H1 (cell line): Measurements from ENCODE around the gene SMLR1. TPM values are rescaled to one million over a fixed set of nuclear protein-coding genes. Genes with fewer than 3 reads are reported as not detected.

Source experiments
- CTCF ChIA-PET: fragments of 300-600 bp; sonication (Branson Sonifier 250); formaldehyde crosslinking; loops from one replicate; lab custom pipeline; 2021; ENCODE audit not compliant: partially characterized antibody; lab: Charles Lee
- POLR2A ChIA-PET: fragments of 300-600 bp; sonication (Branson Sonifier 250); formaldehyde crosslinking; loops from one replicate; lab custom pipeline; 2021; ENCODE audit warnings: inconsistent platforms; ENCODE audit not compliant: partially characterized antibody; lab: Charles Lee
- DNase-seq, 2 experiments: peaks; one replicate each; pipeline versions ENCODE4 v3.0.0 to v3.0.0-alpha.2; 2010 to 2022; ENCODE audit warnings: low spot score in 2 of 2, low read depth in 1 of 2, mixed read lengths in 1 of 2
- FAIRE-seq: peaks from 2 replicates; lab custom pipeline; 2011; peaks lifted over from hg19 to GRCh38; lab: Jason Lieb, UNC
- H2AFZ ChIP-seq: 2 replicates; pipeline ENCODE4 v1.8.1; 2012; ENCODE audit warnings: low read length, inconsistent platforms
- H2AK5ac ChIP-seq: 2 replicates; pipeline ENCODE4 v1.6.1; 2013; ENCODE audit warnings: low read depth, low read length
- H2BK120ac ChIP-seq: replicated peaks from 2 replicates; pipeline ENCODE3; 2013; ENCODE audit warnings: low read depth, low read length, inconsistent platforms
- H2BK12ac ChIP-seq: 2 replicates; pipeline ENCODE4 v1.6.1; 2013; ENCODE audit warnings: low read depth, low read length
- H2BK15ac ChIP-seq: 2 replicates; pipeline ENCODE4 v1.6.1; 2013; ENCODE audit warnings: low read length
- H2BK20ac ChIP-seq: 2 replicates; pipeline ENCODE4 v1.6.1; 2013; ENCODE audit warnings: low read length
- H2BK5ac ChIP-seq: 2 replicates; pipeline ENCODE4 v1.6.1; 2013; ENCODE audit warnings: low read depth, low read length
- H3K14ac ChIP-seq: 2 replicates; pipeline ENCODE4 v1.6.1; 2013; ENCODE audit warnings: inconsistent platforms; ENCODE audit not compliant: insufficient read length
- H3K18ac ChIP-seq: 2 replicates; pipeline ENCODE4 v1.6.1; 2013; ENCODE audit warnings: low read length; ENCODE audit errors: extremely low read depth
- H3K23ac ChIP-seq: 2 replicates; pipeline ENCODE4 v1.6.1; 2013; ENCODE audit warnings: inconsistent platforms; ENCODE audit not compliant: insufficient read length
- H3K23me2 ChIP-seq: 2 replicates; pipeline ENCODE4 v1.6.1; 2013; ENCODE audit warnings: low read depth, low read length
- H3K27ac ChIP-seq: 2 replicates; pipeline ENCODE4 v1.6.1; 2011; ENCODE audit warnings: low read depth, low read length, inconsistent platforms
- H3K27me3 ChIP-seq, 4 experiments: replicated peaks in 1 of 4; 1 replicate in 1 of 4; 2 replicates in 3 of 4; pipeline versions ENCODE4 v1.6.1 to v1.8.1; 2011 to 2013; ENCODE audit warnings: low read length in 3 of 4, mild to moderate bottlenecking in 3 of 4, inconsistent platforms in 2 of 4, mixed read lengths in 2 of 4, moderate library complexity in 1 of 4; ENCODE audit not compliant: control insufficient read depth in 3 of 4, insufficient read depth in 3 of 4; ENCODE audit errors: extremely low read depth in 1 of 4
- H3K36me3 ChIP-seq, 4 experiments: 2 replicates each; pipeline versions ENCODE4 v1.6.1 to v1.8.1; 2011 to 2013; ENCODE audit warnings: mild to moderate bottlenecking in 4 of 4, low read length in 3 of 4, moderate library complexity in 2 of 4, control low read depth in 1 of 4, inconsistent platforms in 1 of 4; ENCODE audit not compliant: insufficient read depth in 4 of 4, control insufficient read depth in 2 of 4
- H3K4ac ChIP-seq: replicated peaks from 2 replicates; pipeline ENCODE3; 2013; ENCODE audit warnings: low read length, low read depth, mixed read lengths, inconsistent platforms; ENCODE audit not compliant: insufficient read length
- H3K4me1 ChIP-seq, 4 experiments: replicated peaks in 1 of 4; 1 replicate in 1 of 4; 2 replicates in 3 of 4; pipeline versions ENCODE4 v1.6.1 to v1.8.1; 2011 to 2013; ENCODE audit warnings: low read length in 3 of 4, inconsistent platforms in 2 of 4, mixed read lengths in 1 of 4; ENCODE audit not compliant: insufficient read depth in 4 of 4, control insufficient read depth in 3 of 4
- H3K4me2 ChIP-seq, 2 experiments: 2 replicates each; pipeline versions ENCODE4 v1.6.1 to v1.8.1; 2011 to 2013; ENCODE audit warnings: low read depth in 2 of 2, low read length in 2 of 2, control low read depth in 1 of 2, inconsistent platforms in 1 of 2, mild to moderate bottlenecking in 1 of 2; ENCODE audit not compliant: insufficient read depth in 1 of 2
- H3K4me3 ChIP-seq, 4 experiments: fragments of 200-600, 300-600 bp in 1 of 4; sonication (generic), shearing (Covaris generic), sonication (Bioruptor Twin) in 1 of 4; 2 replicates each; pipeline versions ENCODE4 v1.5.1 to v1.8.1; 2011 to 2016; ENCODE audit warnings: low read length in 4 of 4, low read depth in 3 of 4, control low read depth in 2 of 4, inconsistent platforms in 2 of 4, mild to moderate bottlenecking in 2 of 4, mixed read lengths in 1 of 4, moderate library complexity in 1 of 4; ENCODE audit not compliant: insufficient read depth in 2 of 4; ENCODE audit errors: extremely low read depth in 1 of 4
- H3K56ac ChIP-seq: replicated peaks from 2 replicates; pipeline ENCODE3; 2013; ENCODE audit warnings: low read depth, mild to moderate bottlenecking, mixed read lengths, low read length, inconsistent platforms; ENCODE audit not compliant: insufficient read length
- H3K79me1 ChIP-seq: 2 replicates; pipeline ENCODE4 v1.6.1; 2013; ENCODE audit warnings: low read depth, low read length, control low read depth
- H3K79me2 ChIP-seq, 2 experiments: 2 replicates each; pipeline versions ENCODE4 v1.6.1 to v1.8.1; 2012 to 2013; ENCODE audit warnings: low read length in 2 of 2, mild to moderate bottlenecking in 2 of 2, inconsistent platforms in 1 of 2; ENCODE audit not compliant: insufficient read depth in 2 of 2, control insufficient read depth in 1 of 2
- H3K9ac ChIP-seq, 4 experiments: replicated peaks in 1 of 4; 1 replicate in 1 of 4; 2 replicates in 3 of 4; pipeline versions ENCODE4 v1.6.1 to v1.8.1; 2011 to 2013; ENCODE audit warnings: low read depth in 3 of 4, low read length in 3 of 4, control low read depth in 2 of 4, mild to moderate bottlenecking in 2 of 4, moderate library complexity in 2 of 4, inconsistent platforms in 1 of 4; ENCODE audit errors: extremely low read depth in 1 of 4
- H3K9me3 ChIP-seq, 2 experiments: 2 replicates each; pipeline versions ENCODE4 v1.6.1 to v1.8.1; 2012 to 2013; ENCODE audit warnings: mild to moderate bottlenecking in 2 of 2, moderate library complexity in 2 of 2, control low read depth in 1 of 2, inconsistent platforms in 1 of 2, low read depth in 1 of 2, low read length in 1 of 2, mixed read lengths in 1 of 2; ENCODE audit not compliant: insufficient read depth in 2 of 2
- H4K20me1 ChIP-seq, 2 experiments: replicated peaks in 1 of 2; 2 replicates each; pipeline versions ENCODE3 to v1.8.1; 2011 to 2013; ENCODE audit warnings: inconsistent platforms in 2 of 2, low read length in 2 of 2, mild to moderate bottlenecking in 1 of 2; ENCODE audit not compliant: insufficient read depth in 2 of 2, control insufficient read depth in 1 of 2
- H4K5ac ChIP-seq: 2 replicates; pipeline ENCODE4 v1.6.1; 2013; ENCODE audit warnings: low read length, low read depth, mixed read lengths, inconsistent platforms; ENCODE audit not compliant: insufficient read length
- H4K8ac ChIP-seq: 2 replicates; pipeline ENCODE4 v1.8.0; 2013; ENCODE audit warnings: mild to moderate bottlenecking, moderate library complexity, low read length, inconsistent platforms; ENCODE audit not compliant: insufficient read depth; ENCODE audit errors: extremely low read depth
- H4K91ac ChIP-seq: replicated peaks from 2 replicates; pipeline ENCODE3; 2013; ENCODE audit warnings: low read length, mixed read lengths, inconsistent platforms; ENCODE audit not compliant: insufficient read length
- ATF3 ChIP-seq: IDR thresholded peaks from 2 replicates; pipeline ENCODE4 v1.6.1; 2011; ENCODE audit warnings: low read depth, mild to moderate bottlenecking, low read length; ENCODE audit not compliant: insufficient read depth
- BRCA1 ChIP-seq: IDR thresholded peaks from 2 replicates; pipeline ENCODE4 v1.6.1; 2012; ENCODE audit warnings: low read depth, low read length, improper control_type of control experiment
- CBX5 ChIP-seq: fragments of 300-800, 300-1000 bp; sonication (generic); IDR thresholded peaks from 2 replicates; pipeline ENCODE4 v1.7.1; 2016; ENCODE audit warnings: antibody characterized with exemption, low read length, low read depth
- CTBP2 ChIP-seq: IDR thresholded peaks from 2 replicates; pipeline ENCODE4 v1.7.0; 2011; ENCODE audit warnings: borderline replicate concordance, mild to moderate bottlenecking, moderate library complexity, mixed read lengths, low read length; ENCODE audit not compliant: insufficient read depth, insufficient read length
- FOSL1 ChIP-seq: IDR thresholded peaks from 2 replicates; pipeline ENCODE4 v1.6.1; 2011; ENCODE audit warnings: mild to moderate bottlenecking, low read depth, low read length, moderate library complexity; ENCODE audit not compliant: insufficient read depth
- NRF1 ChIP-seq: IDR thresholded peaks from 2 replicates; pipeline ENCODE4 v1.6.1; 2011; ENCODE audit warnings: mild to moderate bottlenecking, low read depth, low read length, improper control_type of control experiment
- RNF2 ChIP-seq: fragments of 200-900, 300-1000 bp; sonication (generic); IDR thresholded peaks from 2 replicates; pipeline ENCODE4 v1.7.1; 2016; ENCODE audit warnings: borderline replicate concordance, low read depth, mild to moderate bottlenecking, antibody characterized with exemption, low read length; ENCODE audit not compliant: poor library complexity, severe bottlenecking; ENCODE audit errors: missing control alignments
- SAP30 ChIP-seq: fragments of 300-600 bp; sonication (generic); IDR thresholded peaks from 2 replicates; pipeline ENCODE4 v1.7.1; 2012; ENCODE audit warnings: low read length, moderate library complexity, mild to moderate bottlenecking, inconsistent platforms; ENCODE audit not compliant: insufficient read depth, insufficient replicate concordance
- SRF ChIP-seq: IDR thresholded peaks from 2 replicates; pipeline ENCODE4 v1.6.1; 2011; ENCODE audit warnings: mild to moderate bottlenecking, low read depth, low read length, moderate library complexity
- USF2 ChIP-seq: IDR thresholded peaks from 2 replicates; pipeline ENCODE4 v1.6.1; 2011; ENCODE audit warnings: low read length, improper control_type of control experiment
- WGBS, 2 experiments: shearing (Covaris generic) in 1 of 2; methylation state at CpG; one replicate each; pipeline versions ENCODE4 v1.1.6 to v1.1.7; 2013 to 2015; ENCODE audit warnings: low lambda C conversion rate in 2 of 2, mixed read lengths in 2 of 2, inconsistent platforms in 1 of 2, low coverage in 1 of 2, missing lambda C conversion rate in 1 of 2; ENCODE audit not compliant: insufficient replicate concordance in 2 of 2, insufficient coverage in 1 of 2, insufficient read length in 1 of 2; ENCODE audit errors: extremely low coverage in 1 of 2, missing lambda C conversion rate in 1 of 2; 5-methylcytosine and 5-hydroxymethylcytosine counted together
- polyA plus RNA-seq, 7 experiments: library from polyadenylated mRNA; depleted of rRNA in 3 of 7; stranded (reverse) in 5 of 7; unstranded in 2 of 7; fragments of >200 nt in 5 of 7; fragments of 200-250 nt in 2 of 7; gene quantifications; 1 replicate in 5 of 7; 2 replicates in 1 of 7; 4 replicates in 1 of 7; pipeline versions ENCODE4 v1.2.1 to v1.2.3, GENCODE V29; 2011 to 2013; ENCODE audit warnings: missing spikeins in 2 of 7, mixed read lengths in 2 of 7
- total RNA-seq: library from RNA; stranded (reverse); fragmentation: NEBNext Ultra II Directional; extraction: Animal tissue kit (Norgen Biotek cat#: 25700); gene quantifications from 2 replicates; pipeline ENCODE4 v1.2.1, GENCODE V29; 2021

SMLR1 gene
- total and polyA plus RNA-seq, 2 of the 8 experiments (the other 6 are each of a cell fraction or from before 2014, with no cell fraction given): not detected

GRCh38 chr6:130787726-130788500, 39.3 kb upstream of the SMLR1 start:
- ChIA-PET CTCF (interaction anchor here (0.6 to 2.1 kb wide), 4 partner anchors 24 to 840 kb away, joined by 3 to 5 read pairs (median 3); partner anchors contain the start of gene MED23), POLR2A (no interaction called here)
- H4K5ac ChIP-seq: no peak overlapping the region
- H2BK5ac ChIP-seq: no peak overlapping the region
- H4K20me1 ChIP-seq: no peaks in the 10 kb centered on the region
- H3K4me3 ChIP-seq: no peak overlapping the region
- no peak overlapping the region for H2BK120ac ChIP-seq
- H2AK5ac ChIP-seq: no peak overlapping the region
- no peaks in the 10 kb centered on the region for H3K23me2 ChIP-seq
- no peak overlapping the region for H2BK15ac ChIP-seq
- H2BK20ac ChIP-seq: no peak overlapping the region
- H3K27ac ChIP-seq: no peak overlapping the region
- no peaks in the 10 kb centered on the region for H3K79me2 ChIP-seq
- H3K18ac ChIP-seq: no peak overlapping the region
- H3K79me1 ChIP-seq: no peaks in the 10 kb centered on the region
- no peaks in the 10 kb centered on the region; a peak in 1 of 4 replicates for H3K9me3 ChIP-seq
- 88% methylated on average over 3 of the region's 3 CpGs; no CpG with 5 or more reads in 1 of the 2 experiments for WGBS, 2 experiments
- H3K14ac ChIP-seq: no peak overlapping the region
- TF ChIP-seq ATF3 (no peak), SRF (no peak), CTBP2 (no peak), RNF2 (no peak), CBX5 (no peak), NRF1 (no peak), USF2 (no peak), SAP30 (no peak), FOSL1 (no peak), BRCA1 (no peak)
- H3K36me3 ChIP-seq: no peaks in the 10 kb centered on the region
- H3K4me1 ChIP-seq: no peaks in the 10 kb centered on the region
- H3K9ac ChIP-seq: no peak overlapping the region
- 0 out of 2 replicates have a peak overlapping the region, but pooled peaks have one; percentile 81 for H2AFZ ChIP-seq
- no peak overlapping the region for H3K56ac ChIP-seq
- no peak overlapping the region for H3K4ac ChIP-seq
- no peak overlapping the region for H4K91ac ChIP-seq
- H2BK12ac ChIP-seq: no peak overlapping the region
- H4K8ac ChIP-seq: no peak overlapping the region
- no peaks in the 10 kb centered on the region for H3K27me3 ChIP-seq
- FAIRE-seq (no peak), DNase-seq (no peak)
- no peak overlapping the region for H3K23ac ChIP-seq
- H3K4me2 ChIP-seq: no peak overlapping the region
